Spinal cord (tissue), 10 donors: ENCODE measurements around the gene PRDM9. TPM values are rescaled to one million over a fixed set of nuclear protein-coding genes. Genes with fewer than 3 reads are reported as not detected.
"Not testable (repeated sequence)": the region's sequence is repeated elsewhere in the genome, so short reads cannot be mapped to it uniquely, and the experiment has no call there.

Experiments used
- DNase-seq, 6 donors: peaks; one replicate each; pipeline versions ENCODE4 v3.0.0 to v3.0.0-alpha.2; 2013 to 2015; ENCODE audit warnings: low spot score in 6 of 6, low read depth in 4 of 6
- H3K27ac ChIP-seq: one replicate; pipeline ENCODE4 v1.5.1; 2013; ENCODE audit warnings: low read depth, low read length, control low read depth
- H3K27me3 ChIP-seq: one replicate; pipeline ENCODE4 v1.6.1; 2013; ENCODE audit warnings: low read length; ENCODE audit not compliant: control insufficient read depth, insufficient read depth
- H3K36me3 ChIP-seq: one replicate; pipeline ENCODE4 v1.6.1; 2013; ENCODE audit warnings: low read length; ENCODE audit not compliant: control insufficient read depth, insufficient read depth
- H3K4me1 ChIP-seq: one replicate; pipeline ENCODE4 v1.6.1; 2013; ENCODE audit warnings: low read length; ENCODE audit not compliant: control insufficient read depth, insufficient read depth
- H3K4me3 ChIP-seq: one replicate; pipeline ENCODE4 v1.5.1; 2013; ENCODE audit warnings: low read depth, low read length, control low read depth
- H3K9me3 ChIP-seq: one replicate; pipeline ENCODE4 v1.6.1; 2013; ENCODE audit warnings: low read length; ENCODE audit not compliant: control insufficient read depth, insufficient read depth
- WGBS: methylation state at CpG from one replicate; pipeline ENCODE4 v1.1.5; 2013; ENCODE audit warnings: missing lambda C conversion rate; ENCODE audit not compliant: insufficient coverage; 5-methylcytosine and 5-hydroxymethylcytosine counted together
- polyA plus RNA-seq, 2 donors: library from polyadenylated mRNA; unstranded; fragments of 120-200 nt; gene quantifications; one replicate each; pipeline ENCODE4 v1.2.1, GENCODE V29; 2013; ENCODE audit not compliant: insufficient read length in 2 of 2
- total RNA-seq, 2 donors: library from RNA; depleted of rRNA in 1 of 2; stranded (reverse); fragments of 120-200 nt in 1 of 2; fragments of >200 nt in 1 of 2; gene quantifications; one replicate each; pipeline versions ENCODE4 v1.2.3 to v1.2.4, GENCODE V29; 2013 to 2014
- donor health status: healthy.

PRDM9 gene
- total and polyA plus RNA-seq, 4 donors, result not detected

GRCh38 chr5:23483090-23483489 lies 24.3 kb upstream of the PRDM9 start:
- 100% methylated on average over 1 of the region's 2 CpGs for WGBS
- Histone ChIP-seq H3K9me3 (peaks cover 3% of the 10 kb centered on the region), H3K27ac (no peak overlapping the region), H3K4me3 (no peak overlapping the region), H3K4me1 (no peaks in the 10 kb centered on the region), H3K27me3 (no peaks in the 10 kb centered on the region), H3K36me3 (no peaks in the 10 kb centered on the region)
- no peak for DNase-seq

DNA sequence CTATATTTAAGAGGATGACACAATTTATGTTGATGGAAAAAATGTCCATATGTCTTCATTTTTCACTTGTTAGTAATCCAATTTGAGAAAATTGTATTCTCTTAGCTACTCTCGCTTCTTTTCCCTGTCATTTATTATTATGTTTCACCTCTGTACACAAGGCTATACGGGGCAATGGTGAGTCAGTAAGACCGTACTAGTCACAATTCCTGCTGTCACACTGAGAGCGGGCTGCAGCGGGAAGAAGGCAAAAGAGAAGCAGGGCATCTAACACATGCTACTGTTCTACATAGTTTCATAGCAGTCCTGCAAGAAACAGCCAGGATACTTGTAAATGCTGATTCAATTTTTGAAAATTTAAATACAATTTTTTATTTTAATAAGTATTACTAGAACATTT lies 23.3 kb upstream of the PRDM9 start:
- Histone ChIP-seq H3K4me3 (no peak overlapping the region), H3K27me3 (no peaks in the 10 kb centered on the region)
- 70% methylated on average over 3 of the region's 5 CpGs for WGBS

DNA sequence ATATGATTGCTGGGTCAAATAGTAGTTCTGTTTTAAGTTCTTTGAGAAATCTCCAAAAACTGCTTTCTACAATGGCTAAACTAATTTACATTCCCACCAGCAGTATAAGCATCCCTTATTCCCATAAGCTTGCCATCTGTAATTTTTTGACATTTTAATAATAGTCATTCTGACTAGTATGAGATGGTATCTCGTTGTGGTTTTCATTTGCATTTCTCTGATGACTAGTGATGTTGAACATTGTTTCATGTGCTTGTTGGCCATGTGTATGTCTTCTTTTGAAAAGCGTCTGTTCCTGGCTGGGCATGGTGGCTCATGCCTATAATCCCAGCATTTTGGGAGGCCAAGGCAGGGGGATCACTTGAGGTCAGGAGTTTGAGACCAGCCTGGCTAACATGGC lies 21.2 kb upstream of the PRDM9 start:
- not testable (repeated sequence) for H3K4me1 ChIP-seq, H3K9me3 ChIP-seq, H3K36me3 ChIP-seq, H3K27me3 ChIP-seq, H3K27ac ChIP-seq, DNase-seq, H3K4me3 ChIP-seq
- WGBS, result 100% methylated on average over 1 of the region's 2 CpGs

More for the DNA sequence above, 23.3 kb upstream of the PRDM9 start:
- DNase-seq, result no peak
- H3K36me3 ChIP-seq, result no peaks in the 10 kb centered on the region
- no peaks in the 10 kb centered on the region for H3K4me1 ChIP-seq
- H3K9me3 ChIP-seq, result peaks cover 3% of the 10 kb centered on the region
- no peak overlapping the region for H3K27ac ChIP-seq

DNA sequence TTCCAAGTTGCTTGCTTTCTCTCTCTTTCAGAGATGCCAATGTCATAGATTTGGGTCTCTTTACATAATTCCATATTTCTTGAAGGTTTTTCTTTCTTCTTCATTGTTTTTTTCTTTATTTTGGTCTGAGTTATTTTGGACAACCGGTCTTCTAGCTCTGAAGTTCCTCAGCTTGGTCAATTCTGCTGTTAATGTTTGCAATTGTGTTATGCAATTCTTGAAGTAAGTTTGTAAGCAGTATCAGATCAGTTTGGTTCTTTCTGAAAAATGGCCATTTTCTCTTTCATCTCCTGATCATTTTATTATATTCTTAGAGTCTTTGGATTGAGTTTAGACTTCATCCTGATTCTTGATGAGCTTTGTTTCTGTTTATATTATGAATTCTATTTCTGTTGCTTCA lies 16.4 kb upstream of the PRDM9 start:
- peaks cover 3% of the 10 kb centered on the region for H3K9me3 ChIP-seq
- no peaks in the 10 kb centered on the region for H3K27me3 ChIP-seq
- H3K27ac ChIP-seq, result no peak overlapping the region
- H3K4me3 ChIP-seq, result no peak overlapping the region
- no peak for DNase-seq
- H3K36me3 ChIP-seq, result no peaks in the 10 kb centered on the region
- H3K4me1 ChIP-seq, result no peaks in the 10 kb centered on the region
- WGBS, result no CpG with 5 or more reads among the region's 1 CpG

DNA sequence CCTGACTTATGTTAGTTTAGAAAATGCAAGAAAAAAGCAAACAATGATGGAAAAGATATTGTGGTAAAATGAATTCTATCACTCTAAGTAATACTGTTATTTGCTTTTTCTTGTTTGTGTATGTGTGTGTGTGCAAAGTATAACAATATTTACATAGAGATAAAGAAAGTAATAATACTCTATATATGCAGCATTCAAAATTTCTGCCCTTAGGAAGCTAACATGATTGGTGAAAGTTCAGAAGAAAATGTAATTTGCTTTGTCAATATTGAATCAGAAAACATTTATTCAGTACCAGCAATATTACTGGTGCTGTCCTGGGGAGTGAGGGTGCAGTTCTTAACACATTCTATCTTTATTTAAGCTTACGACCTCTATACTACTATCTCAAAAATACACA lies 12.9 kb upstream of the PRDM9 start:
- no CpG with 5 or more reads among the region's 1 CpG for WGBS

GRCh38 chr5:23496576-23496975 lies 10.8 kb upstream of the PRDM9 start:
- DNase-seq, result no peak
- no peaks in the 10 kb centered on the region for H3K9me3 ChIP-seq
- no peaks in the 10 kb centered on the region for H3K4me1 ChIP-seq
- H3K36me3 ChIP-seq, result no peaks in the 10 kb centered on the region
- no peak overlapping the region for H3K4me3 ChIP-seq
- no CpG with 5 or more reads among the region's 1 CpG for WGBS
- no peaks in the 10 kb centered on the region for H3K27me3 ChIP-seq
- no peak overlapping the region for H3K27ac ChIP-seq

More for the DNA sequence above, 12.9 kb upstream of the PRDM9 start:
- Histone ChIP-seq H3K27me3 (no peaks in the 10 kb centered on the region), H3K4me1 (no peaks in the 10 kb centered on the region), H3K36me3 (no peaks in the 10 kb centered on the region), H3K27ac (no peak overlapping the region), H3K4me3 (no peak overlapping the region), H3K9me3 (no peaks in the 10 kb centered on the region)
- no peak for DNase-seq

- DNase-seq, result peak in 4 of 6 donors; percentile 5 to 83 (median 6)
- no peak overlapping the region for H3K4me3 ChIP-seq
- no peak overlapping the region for H3K27ac ChIP-seq
These were observed 826 bp upstream of the PRDM9 start for GRCh38 chr5:23506329-23507236.

DNA sequence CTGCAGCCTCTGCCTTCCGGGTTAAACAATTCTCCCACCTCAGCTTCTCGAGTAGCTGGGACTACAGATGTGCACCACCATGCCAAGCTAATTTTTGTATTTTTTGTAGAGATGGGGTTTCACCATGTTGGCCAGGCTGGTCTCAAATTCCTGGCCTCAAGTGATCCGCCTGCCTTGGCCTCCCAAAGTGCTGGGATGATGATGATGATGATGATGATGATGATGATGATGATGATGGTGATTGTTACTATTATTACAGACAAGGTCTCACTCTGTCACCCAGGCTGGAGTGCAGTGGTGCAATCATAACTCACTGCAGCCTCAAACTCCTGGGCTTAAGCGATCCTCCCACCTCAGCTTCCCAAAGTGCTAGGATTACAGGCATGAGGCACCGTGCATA lies 3.0 kb downstream of the PRDM9 start:
- not testable (repeated sequence) for H3K9me3 ChIP-seq, DNase-seq, H3K27ac ChIP-seq, H3K36me3 ChIP-seq, H3K27me3 ChIP-seq, H3K4me3 ChIP-seq, H3K4me1 ChIP-seq
- WGBS, result 94% methylated on average over 2 of the region's 5 CpGs

More at GRCh38 chr5:23506329-23507236, 826 bp upstream of the PRDM9 start:
- no peaks in the 10 kb centered on the region for H3K27me3 ChIP-seq
- no peaks in the 10 kb centered on the region for H3K9me3 ChIP-seq
- WGBS, result 68% methylated on average over 21 of the region's 23 CpGs
- H3K4me1 ChIP-seq, result peaks cover 3% of the 10 kb centered on the region
- no peaks in the 10 kb centered on the region for H3K36me3 ChIP-seq

DNA sequence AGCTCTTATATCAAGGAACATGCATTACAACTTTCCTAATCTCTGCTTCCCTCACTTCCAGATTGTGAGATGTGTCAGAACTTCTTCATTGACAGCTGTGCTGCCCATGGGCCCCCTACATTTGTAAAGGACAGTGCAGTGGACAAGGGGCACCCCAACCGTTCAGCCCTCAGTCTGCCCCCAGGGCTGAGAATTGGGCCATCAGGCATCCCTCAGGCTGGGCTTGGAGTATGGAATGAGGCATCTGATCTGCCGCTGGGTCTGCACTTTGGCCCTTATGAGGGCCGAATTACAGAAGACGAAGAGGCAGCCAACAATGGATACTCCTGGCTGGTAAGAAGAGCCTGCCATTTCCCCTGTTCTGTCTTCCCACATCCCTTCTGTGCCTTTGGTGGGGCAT lies 15.1 kb downstream of the PRDM9 start:
- H3K4me3 ChIP-seq, result no peak overlapping the region
- H3K27me3 ChIP-seq, result no peaks in the 10 kb centered on the region
- H3K4me1 ChIP-seq, result no peaks in the 10 kb centered on the region
- H3K27ac ChIP-seq, result no peak overlapping the region
- DNase-seq, result no peak
- H3K9me3 ChIP-seq, result no peaks in the 10 kb centered on the region
- H3K36me3 ChIP-seq, result no peaks in the 10 kb centered on the region
- 85% methylated on average over 3 of the region's 4 CpGs for WGBS

GRCh38 chr5:23523031-23523430 lies 15.6 kb downstream of the PRDM9 start:
- DNase-seq, result no peak
- Histone ChIP-seq H3K4me1 (no peaks in the 10 kb centered on the region), H3K9me3 (no peaks in the 10 kb centered on the region), H3K4me3 (no peak overlapping the region), H3K27me3 (no peaks in the 10 kb centered on the region), H3K36me3 (no peaks in the 10 kb centered on the region), H3K27ac (no peak overlapping the region)
- WGBS, result no CpG with 5 or more reads among the region's 1 CpG
